ENCODE data around the gene ABCC3. TPM values are rescaled to one million over a fixed set of nuclear protein-coding genes. Genes with fewer than 3 reads are reported as not detected.

The ABCC3 gene, protein sequence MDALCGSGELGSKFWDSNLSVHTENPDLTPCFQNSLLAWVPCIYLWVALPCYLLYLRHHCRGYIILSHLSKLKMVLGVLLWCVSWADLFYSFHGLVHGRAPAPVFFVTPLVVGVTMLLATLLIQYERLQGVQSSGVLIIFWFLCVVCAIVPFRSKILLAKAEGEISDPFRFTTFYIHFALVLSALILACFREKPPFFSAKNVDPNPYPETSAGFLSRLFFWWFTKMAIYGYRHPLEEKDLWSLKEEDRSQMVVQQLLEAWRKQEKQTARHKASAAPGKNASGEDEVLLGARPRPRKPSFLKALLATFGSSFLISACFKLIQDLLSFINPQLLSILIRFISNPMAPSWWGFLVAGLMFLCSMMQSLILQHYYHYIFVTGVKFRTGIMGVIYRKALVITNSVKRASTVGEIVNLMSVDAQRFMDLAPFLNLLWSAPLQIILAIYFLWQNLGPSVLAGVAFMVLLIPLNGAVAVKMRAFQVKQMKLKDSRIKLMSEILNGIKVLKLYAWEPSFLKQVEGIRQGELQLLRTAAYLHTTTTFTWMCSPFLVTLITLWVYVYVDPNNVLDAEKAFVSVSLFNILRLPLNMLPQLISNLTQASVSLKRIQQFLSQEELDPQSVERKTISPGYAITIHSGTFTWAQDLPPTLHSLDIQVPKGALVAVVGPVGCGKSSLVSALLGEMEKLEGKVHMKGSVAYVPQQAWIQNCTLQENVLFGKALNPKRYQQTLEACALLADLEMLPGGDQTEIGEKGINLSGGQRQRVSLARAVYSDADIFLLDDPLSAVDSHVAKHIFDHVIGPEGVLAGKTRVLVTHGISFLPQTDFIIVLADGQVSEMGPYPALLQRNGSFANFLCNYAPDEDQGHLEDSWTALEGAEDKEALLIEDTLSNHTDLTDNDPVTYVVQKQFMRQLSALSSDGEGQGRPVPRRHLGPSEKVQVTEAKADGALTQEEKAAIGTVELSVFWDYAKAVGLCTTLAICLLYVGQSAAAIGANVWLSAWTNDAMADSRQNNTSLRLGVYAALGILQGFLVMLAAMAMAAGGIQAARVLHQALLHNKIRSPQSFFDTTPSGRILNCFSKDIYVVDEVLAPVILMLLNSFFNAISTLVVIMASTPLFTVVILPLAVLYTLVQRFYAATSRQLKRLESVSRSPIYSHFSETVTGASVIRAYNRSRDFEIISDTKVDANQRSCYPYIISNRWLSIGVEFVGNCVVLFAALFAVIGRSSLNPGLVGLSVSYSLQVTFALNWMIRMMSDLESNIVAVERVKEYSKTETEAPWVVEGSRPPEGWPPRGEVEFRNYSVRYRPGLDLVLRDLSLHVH (N-terminal part only)
- 111 to 157 TPM (median 133 TPM) in 5 replicates for total RNA-seq (2022; extraction: Qiagen RNA extraction; ENCODE audit: low read depth)

DNA sequence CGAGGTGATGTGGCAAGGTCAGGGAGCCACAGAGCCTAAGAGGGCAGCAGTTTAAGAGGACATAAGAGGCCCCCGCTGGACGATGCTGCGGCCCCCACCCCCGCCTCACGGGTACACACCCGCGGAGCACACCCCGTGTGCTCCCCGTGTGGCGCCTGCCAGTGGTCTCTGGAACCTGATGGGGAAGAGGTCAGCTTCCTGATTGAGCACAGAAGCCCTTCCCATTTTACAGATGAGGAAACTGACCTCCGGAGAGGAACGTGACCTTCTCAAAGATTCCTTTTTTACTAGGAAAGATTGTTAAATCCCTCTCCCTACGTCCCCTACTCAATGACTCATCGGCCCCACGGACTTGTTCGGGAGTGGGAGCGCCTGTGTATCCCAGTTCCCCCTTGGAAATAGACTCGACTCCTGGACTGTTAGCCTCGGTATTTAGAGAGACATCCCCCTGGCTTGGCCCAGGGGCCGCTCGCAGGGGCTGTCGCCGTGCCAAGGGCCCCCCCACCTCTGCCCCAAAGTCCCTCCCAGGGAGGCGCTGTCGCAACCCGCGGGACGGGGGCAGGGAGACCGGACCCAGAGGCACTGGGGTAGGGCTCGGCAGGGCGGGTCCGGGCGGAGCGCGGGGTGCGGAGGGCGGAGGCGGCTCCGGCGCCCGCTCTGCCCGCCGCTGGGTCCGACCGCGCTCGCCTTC lies at the start of gene ABCC3:
ABCC3 (plus strand) TSS at position 658 of the 691 bp plus-strand sequence. CDS start 56 bp downstream, outside the sequence.

GRCh38 chr17:50707289-50708049 lies 72.8 kb downstream of the ABCC3 start, which contains the start of gene ANKRD40:
ANKRD40 (minus strand) TSS chr17:50707914; CDS start chr17:50707654, 260 bp downstream.

DNA sequence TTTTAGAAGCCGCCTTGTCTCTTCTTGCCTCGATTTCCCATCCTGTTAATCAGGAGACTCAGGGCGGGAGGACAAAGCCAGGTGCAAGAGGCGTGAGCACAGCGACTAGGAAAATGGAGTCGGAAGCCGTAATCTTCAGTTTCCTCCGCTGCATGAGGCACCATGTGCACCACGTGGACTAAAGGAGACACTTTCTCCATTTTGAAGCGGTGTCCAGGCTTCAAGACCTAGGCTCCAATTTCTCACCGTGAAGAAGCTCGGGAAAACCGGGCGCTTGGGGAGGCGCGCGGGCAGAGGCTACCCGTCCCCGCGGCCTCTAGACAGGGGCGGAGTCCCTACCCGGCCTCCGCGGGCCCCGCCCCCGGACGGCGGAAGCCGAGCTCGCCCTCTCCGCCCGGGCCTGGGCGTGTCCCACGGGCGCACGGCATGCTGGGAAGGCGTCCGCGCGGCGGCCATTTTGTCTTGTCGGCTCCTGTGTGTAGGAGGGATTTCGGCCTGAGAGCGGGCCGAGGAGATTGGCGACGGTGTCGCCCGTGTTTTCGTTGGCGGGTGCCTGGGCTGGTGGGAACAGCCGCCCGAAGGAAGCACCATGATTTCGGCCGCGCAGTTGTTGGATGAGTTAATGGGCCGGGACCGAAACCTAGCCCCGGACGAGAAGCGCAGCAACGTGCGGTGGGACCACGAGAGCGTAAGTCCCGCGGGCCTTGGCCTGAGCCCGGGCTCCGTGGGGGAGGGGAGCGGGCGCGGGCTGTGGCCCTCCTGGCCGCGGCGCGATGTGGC lies 84.7 kb downstream of the ABCC3 start, which contains the start of gene LUC7L3:
LUC7L3 (plus strand) TSS at position 460 of the 780 bp plus-strand sequence; CDS start at position 590, 130 bp downstream.

Other genes with a start within 250 kb of the ABCC3 start
- gene LRRC59, start 237.4 kb upstream of the ABCC3 start, total RNA-seq (2022; extraction: Qiagen RNA extraction; ENCODE audit: low read depth), result 223 to 243 TPM (median 236 TPM) in 5 replicates
- gene ACSF2, start 208.7 kb upstream of the ABCC3 start, total RNA-seq (2022; extraction: Qiagen RNA extraction; ENCODE audit: low read depth), result 10.0 to 15.4 TPM (median 14.3 TPM) in 5 replicates
- not detected in 5 replicates for gene CHAD, start 166.0 kb upstream of the ABCC3 start, total RNA-seq (2022; extraction: Qiagen RNA extraction; ENCODE audit: low read depth)
- 28.3 to 37.0 TPM (median 35.1 TPM) in 5 replicates for gene RSAD1, start 156.0 kb upstream of the ABCC3 start, total RNA-seq (2022; extraction: Qiagen RNA extraction; ENCODE audit: low read depth)
- 0.37 to 0.85 TPM (median 0.51 TPM) in 5 replicates for gene MYCBPAP, start 126.4 kb upstream of the ABCC3 start, total RNA-seq (2022; extraction: Qiagen RNA extraction; ENCODE audit: low read depth)
- 0.09 to 0.64 TPM (median 0.23 TPM) in 5 replicates for gene EPN3, start 102.1 kb upstream of the ABCC3 start, total RNA-seq (2022; extraction: Qiagen RNA extraction; ENCODE audit: low read depth)
- gene SPATA20, start 87.7 kb upstream of the ABCC3 start, total RNA-seq (2022; extraction: Qiagen RNA extraction; ENCODE audit: low read depth), result 67.9 to 86.8 TPM (median 81.2 TPM) in 5 replicates
- 3.7 to 5.4 TPM (median 4.7 TPM) in 5 replicates for gene CACNA1G, start 74.2 kb upstream of the ABCC3 start, total RNA-seq (2022; extraction: Qiagen RNA extraction; ENCODE audit: low read depth)
- gene ANKRD40, start 73.0 kb downstream of the ABCC3 start, total RNA-seq (2022; extraction: Qiagen RNA extraction; ENCODE audit: low read depth), result 42.5 to 52.6 TPM (median 48.5 TPM) in 5 replicates
- 66.5 to 129 TPM (median 101 TPM) in 5 replicates for gene LUC7L3, start 84.7 kb downstream of the ABCC3 start, total RNA-seq (2022; extraction: Qiagen RNA extraction; ENCODE audit: low read depth)
- gene ANKRD40CL, start 132.6 kb downstream of the ABCC3 start, total RNA-seq (2022; extraction: Qiagen RNA extraction; ENCODE audit: low read depth), result not detected in 5 replicates
- gene WFIKKN2, start 200.7 kb downstream of the ABCC3 start, total RNA-seq (2022; extraction: Qiagen RNA extraction; ENCODE audit: low read depth), result 0.03 to 0.07 TPM in 2 of 5 replicates, not detected in the others
- gene TOB1, start 231.5 kb downstream of the ABCC3 start, total RNA-seq (2022; extraction: Qiagen RNA extraction; ENCODE audit: low read depth), result 79.5 to 97.3 TPM (median 81.4 TPM) in 5 replicates